GM23248 (cell line): Measurements from ENCODE around the gene ZNF518B. TPM values are rescaled to one million over a fixed set of nuclear protein-coding genes. Genes with fewer than 3 reads are reported as not detected.

Experiments
- DNase-seq: peaks from one replicate; pipeline ENCODE4 v3.0.0-alpha.2; 2015
- H2AFZ ChIP-seq: fragments of 200-600 bp; sonication (generic); 2 replicates; pipeline ENCODE4 v1.6.1; 2016; ENCODE audit warnings: antibody characterized with exemption
- H3F3A ChIP-seq: fragments of 200-600 bp; sonication (generic); 2 replicates; pipeline ENCODE4 v1.6.1; 2016; ENCODE audit warnings: mild to moderate bottlenecking, antibody characterized with exemption, mixed run types; ENCODE audit not compliant: insufficient read depth
- H3K27ac ChIP-seq: fragments of 200-600 bp; sonication (generic); 2 replicates; pipeline ENCODE4 v1.5.1; 2016; ENCODE audit warnings: mild to moderate bottlenecking
- H3K27me3 ChIP-seq: fragments of 200-600 bp; sonication (generic); replicated peaks from 2 replicates; pipeline ENCODE4 v1.6.1; 2016; ENCODE audit warnings: mild to moderate bottlenecking; ENCODE audit not compliant: insufficient read depth
- H3K36me3 ChIP-seq: fragments of 200-600 bp; sonication (generic); 2 replicates; pipeline ENCODE4 v1.6.1; 2016; ENCODE audit warnings: low read depth, mild to moderate bottlenecking
- H3K4me1 ChIP-seq: fragments of 200-600 bp; sonication (generic); 2 replicates; pipeline ENCODE4 v1.6.1; 2016; ENCODE audit warnings: mild to moderate bottlenecking; ENCODE audit not compliant: insufficient read depth
- H3K4me2 ChIP-seq: fragments of 200-600 bp; sonication (generic); one replicate; pipeline ENCODE4 v1.6.1; 2016; ENCODE audit warnings: mild to moderate bottlenecking; ENCODE audit not compliant: unreplicated experiment
- H3K4me3 ChIP-seq: fragments of 200-600 bp; sonication (generic); 2 replicates; pipeline ENCODE4 v1.5.1; 2016; ENCODE audit warnings: mild to moderate bottlenecking
- H3K79me2 ChIP-seq: fragments of 200-600 bp; sonication (generic); 2 replicates; pipeline ENCODE4 v1.6.1; 2016; ENCODE audit warnings: mild to moderate bottlenecking; ENCODE audit not compliant: insufficient read depth
- H3K9ac ChIP-seq: fragments of 200-600 bp; sonication (generic); 2 replicates; pipeline ENCODE4 v1.6.1; 2016; ENCODE audit warnings: mild to moderate bottlenecking
- H3K9me2 ChIP-seq: fragments of 200-600 bp; sonication (generic); 2 replicates; pipeline ENCODE4 v1.6.1; 2016; ENCODE audit warnings: mixed run types, mild to moderate bottlenecking, moderate library complexity; ENCODE audit not compliant: insufficient read depth
- H3K9me3 ChIP-seq: fragments of 200-600 bp; sonication (generic); one replicate; pipeline ENCODE4 v1.6.1; 2017; ENCODE audit warnings: low read depth
- H4K20me1 ChIP-seq: fragments of 200-600 bp; sonication (generic); 2 replicates; pipeline ENCODE4 v1.6.0; 2016; ENCODE audit not compliant: insufficient read depth
- EZH2 ChIP-seq: fragments of 200-600 bp; sonication (generic); IDR thresholded peaks from 2 replicates; pipeline ENCODE4 v1.6.1; 2018; ENCODE audit warnings: antibody characterized with exemption, mild to moderate bottlenecking; ENCODE audit not compliant: insufficient read depth, poor library complexity, severe bottlenecking
- EZH2phosphoT487 ChIP-seq: fragments of 200-600 bp; sonication (generic); IDR thresholded peaks from 2 replicates; pipeline ENCODE4 v1.6.1; 2018; ENCODE audit warnings: antibody characterized with exemption, moderate library complexity, mild to moderate bottlenecking, low read depth; ENCODE audit not compliant: insufficient read depth
- WGBS, 2 experiments: methylation state at CpG; one replicate each; pipeline ENCODE4 v1.1.6; 2015 to 2017; ENCODE audit warnings: low lambda C conversion rate in 2 of 2, low coverage in 1 of 2; ENCODE audit errors: missing lambda C conversion rate in 2 of 2; 5-methylcytosine and 5-hydroxymethylcytosine counted together
- in situ Hi-C: fragments of 300-500 bp; cut with MboI; formaldehyde crosslinking; loops from 2 replicates; pipeline ENCODE4 v1.15.0; 2020
- polyA plus RNA-seq: library from polyadenylated mRNA; unstranded; fragments of >200 nt; fragmentation: Nextera tagmentation; extraction: Ambion mirVana; gene quantifications from 2 replicates; pipeline ENCODE4 v1.2.1, GENCODE V29; 2016
- total RNA-seq: library from RNA; depleted of rRNA; stranded (reverse); fragments of >200 nt; shearing (Covaris generic); gene quantifications from 2 replicates; pipeline ENCODE4 v1.2.3, GENCODE V29; 2014

The ZNF518B gene
- total and polyA plus RNA-seq, 2 experiments from 2014 or later = 9.0 to 19.0 TPM

GRCh38 chr4:10461091-10461849 lies 4.0 kb upstream of the ZNF518B start:
- H3K79me2 ChIP-seq = peaks cover 3% of the 10 kb centered on the region
- no peak for TF ChIP-seq EZH2phosphoT487
- no peak for TF ChIP-seq EZH2
- 14 to 15% methylated on average over 66 to 71 of the region's 72 CpGs for WGBS, 2 experiments
- no peaks in the 10 kb centered on the region for H3K9me2 ChIP-seq
- no peaks in the 10 kb centered on the region for H3K36me3 ChIP-seq
- no peak overlapping the region for H3K27ac ChIP-seq
- H2AFZ ChIP-seq = peak overlapping the region; percentile 74
- no peaks in the 10 kb centered on the region for H3K4me1 ChIP-seq
- DNase-seq = peak; percentile 70
- H4K20me1 ChIP-seq = no peaks in the 10 kb centered on the region
- no peaks in the 10 kb centered on the region for H3F3A ChIP-seq
- H3K9me3 ChIP-seq = no peaks in the 10 kb centered on the region
- H3K9ac ChIP-seq = no peak overlapping the region
- peaks cover 11% of the 10 kb centered on the region; the same call in 1 of the 2 replicates for H3K27me3 ChIP-seq
- peak overlapping the region; percentile 51 for H3K4me3 ChIP-seq
- in situ Hi-C loops = no loop called here
- H3K4me2 ChIP-seq = no peak overlapping the region

GRCh38 chr4:10460313-10461047 lies 3.3 kb upstream of the ZNF518B start:
- H3K9me2 ChIP-seq = no peaks in the 10 kb centered on the region
- H3K4me1 ChIP-seq = no peaks in the 10 kb centered on the region; the same call in 1 of the 2 replicates
- no peak overlapping the region for H3K4me3 ChIP-seq
- H3K9me3 ChIP-seq = no peaks in the 10 kb centered on the region
- DNase-seq = no peak
- no peaks in the 10 kb centered on the region for H3K36me3 ChIP-seq
- WGBS, 2 experiments = 87 to 89% methylated on average over 11 of the region's 11 CpGs
- H3K79me2 ChIP-seq = peaks cover 11% of the 10 kb centered on the region
- H3K4me2 ChIP-seq = no peak overlapping the region
- H2AFZ ChIP-seq = peak overlapping the region; percentile 74
- H3K27me3 ChIP-seq = peaks cover 11% of the 10 kb centered on the region; the same call in 1 of the 2 replicates
- in situ Hi-C loops = no loop called here
- H3K27ac ChIP-seq = no peak overlapping the region
- H3K9ac ChIP-seq = no peak overlapping the region
- TF ChIP-seq EZH2 (no peak), EZH2phosphoT487 (no peak)
- H4K20me1 ChIP-seq = no peaks in the 10 kb centered on the region
- no peaks in the 10 kb centered on the region for H3F3A ChIP-seq

GRCh38 chr4:10459305-10459704 lies 2.1 kb upstream of the ZNF518B start:
- H3K4me1 ChIP-seq = no peaks in the 10 kb centered on the region; the same call in 1 of the 2 replicates
- no peak overlapping the region for H3K27ac ChIP-seq
- no peaks in the 10 kb centered on the region for H3K9me2 ChIP-seq
- H3K9ac ChIP-seq = no peak overlapping the region
- H3K4me3 ChIP-seq = no peak overlapping the region
- WGBS, 2 experiments = 79 to 83% methylated on average over 8 of the region's 8 CpGs
- in situ Hi-C loops = no loop called here
- H3K9me3 ChIP-seq = no peaks in the 10 kb centered on the region
- H3F3A ChIP-seq = no peaks in the 10 kb centered on the region
- peaks cover 23% of the 10 kb centered on the region for H3K79me2 ChIP-seq
- H3K4me2 ChIP-seq = no peak overlapping the region
- TF ChIP-seq EZH2phosphoT487 (no peak), EZH2 (no peak)
- peaks cover 11% of the 10 kb centered on the region; the same call in 1 of the 2 replicates for H3K27me3 ChIP-seq
- H4K20me1 ChIP-seq = no peaks in the 10 kb centered on the region
- DNase-seq = no peak
- H3K36me3 ChIP-seq = no peaks in the 10 kb centered on the region
- H2AFZ ChIP-seq = no peak overlapping the region

- no peak overlapping the region for H3K4me3 ChIP-seq
- no peak for TF ChIP-seq EZH2
- no peak overlapping the region for H3K4me2 ChIP-seq
- H3K27ac ChIP-seq = no peak overlapping the region
- DNase-seq = no peak
- in situ Hi-C loops = no loop called here
- 84 to 85% methylated on average over 13 of the region's 13 CpGs for whole genome bisulfite sequencing, 2 experiments
- no peaks in the 10 kb centered on the region for H3F3A ChIP-seq
- no peak overlapping the region for H3K9ac ChIP-seq
- no peaks in the 10 kb centered on the region for H3K36me3 ChIP-seq
- H3K9me3 ChIP-seq = no peaks in the 10 kb centered on the region
- no peaks in the 10 kb centered on the region for H3K9me2 ChIP-seq
- no peaks in the 10 kb centered on the region; the same call in 1 of the 2 replicates for H3K4me1 ChIP-seq
- H2AFZ ChIP-seq = no peak overlapping the region
- no peaks in the 10 kb centered on the region for H4K20me1 ChIP-seq
- peaks cover 11% of the 10 kb centered on the region; the same call in 1 of the 2 replicates for H3K27me3 ChIP-seq
- H3K79me2 ChIP-seq = peaks cover 27% of the 10 kb centered on the region
These were observed 951 bp upstream of the ZNF518B start for GRCh38 chr4:10458177-10458576.
